GM23338 (cell line): ENCODE results near the gene CENPL. TPM values are rescaled to one million over a fixed set of nuclear protein-coding genes. Genes with fewer than 3 reads are reported as not detected.

Experiments used
- polyA plus RNA-seq: library from polyadenylated mRNA; unstranded; fragments of >200 nt; fragmentation: Nextera tagmentation; extraction: Ambion mirVana; gene quantifications from 2 replicates; pipeline ENCODE4 v1.2.1, GENCODE V29; 2016
- small RNA-seq: library from RNA; depleted of rRNA; stranded (forward); fragments of <200 nt; gene quantifications from one replicate; pipeline ENCODE3, GENCODE V24; 2014; ENCODE audit warnings: low replicate concordance
- total RNA-seq: library from RNA; depleted of rRNA; stranded (reverse); fragments of >200 nt; shearing (Covaris generic); gene quantifications from 2 replicates; pipeline ENCODE4 v1.2.3, GENCODE V29; 2014; rRNA removed

Gene CENPL
- total and polyA plus RNA-seq, 2 experiments from 2014 or later = 13.6 to 23.5 TPM

Small RNAs within 50 kb of the gene (small RNA-seq; reads per million reads assigned to genes)
- gene RF00019 = not detected

Other genes starting within 250 kb of the CENPL start
- 1.1 TPM in 1 of 2 replicates, not detected in the other for gene SLC9C2, start 221.8 kb downstream of the CENPL start, total RNA-seq
- not detected in 2 replicates for gene SLC9C2, start 221.8 kb downstream of the CENPL start, polyA plus RNA-seq
- gene TEX50, start 189.5 kb downstream of the CENPL start, total RNA-seq = not detected in 2 replicates
- gene TEX50, start 189.5 kb downstream of the CENPL start, polyA plus RNA-seq = not detected in 2 replicates
- gene ANKRD45, start 155.0 kb downstream of the CENPL start, total RNA-seq = 1.5 and 2.0 TPM in 2 replicates
- 1.0 and 2.3 TPM in 2 replicates for gene ANKRD45, start 155.0 kb downstream of the CENPL start, polyA plus RNA-seq
- 7.9 and 14.5 TPM in 2 replicates for gene KLHL20, start 109.9 kb downstream of the CENPL start, total RNA-seq
- 11.8 and 12.3 TPM in 2 replicates for gene KLHL20, start 109.9 kb downstream of the CENPL start, polyA plus RNA-seq
- gene DARS2, start 210 bp downstream of the CENPL start, total RNA-seq = 41.1 and 49.9 TPM in 2 replicates
- gene DARS2, start 210 bp downstream of the CENPL start, polyA plus RNA-seq = 17.0 and 18.1 TPM in 2 replicates
- 979 and 1,111 TPM in 2 replicates for gene GAS5, start 43.1 kb upstream of the CENPL start, total RNA-seq
- 992 and 1,077 TPM in 2 replicates for gene GAS5, start 43.1 kb upstream of the CENPL start, polyA plus RNA-seq
- gene ZBTB37, start 43.5 kb upstream of the CENPL start, total RNA-seq = 15.2 and 15.8 TPM in 2 replicates
- 1.4 and 2.7 TPM in 2 replicates for gene ZBTB37, start 43.5 kb upstream of the CENPL start, polyA plus RNA-seq
- gene SERPINC1, start 92.4 kb upstream of the CENPL start, total RNA-seq = not detected in 2 replicates
- not detected in 2 replicates for gene SERPINC1, start 92.4 kb upstream of the CENPL start, polyA plus RNA-seq
- 21.6 and 24.5 TPM in 2 replicates for gene RC3H1, start 197.5 kb upstream of the CENPL start, total RNA-seq
- gene RC3H1, start 197.5 kb upstream of the CENPL start, polyA plus RNA-seq = 4.7 and 6.8 TPM in 2 replicates